ENCODE measurements around the gene EIF4G3. TPM values are rescaled to one million over a fixed set of nuclear protein-coding genes. Genes with fewer than 3 reads are reported as not detected.

EIF4G3 gene
- total and polyA plus RNA-seq, 9 of the 15 experiments (the other 6 are each of a cell fraction or from before 2014, with no cell fraction given), result 6.7 to 40.5 (median 32.1) TPM

DNA sequence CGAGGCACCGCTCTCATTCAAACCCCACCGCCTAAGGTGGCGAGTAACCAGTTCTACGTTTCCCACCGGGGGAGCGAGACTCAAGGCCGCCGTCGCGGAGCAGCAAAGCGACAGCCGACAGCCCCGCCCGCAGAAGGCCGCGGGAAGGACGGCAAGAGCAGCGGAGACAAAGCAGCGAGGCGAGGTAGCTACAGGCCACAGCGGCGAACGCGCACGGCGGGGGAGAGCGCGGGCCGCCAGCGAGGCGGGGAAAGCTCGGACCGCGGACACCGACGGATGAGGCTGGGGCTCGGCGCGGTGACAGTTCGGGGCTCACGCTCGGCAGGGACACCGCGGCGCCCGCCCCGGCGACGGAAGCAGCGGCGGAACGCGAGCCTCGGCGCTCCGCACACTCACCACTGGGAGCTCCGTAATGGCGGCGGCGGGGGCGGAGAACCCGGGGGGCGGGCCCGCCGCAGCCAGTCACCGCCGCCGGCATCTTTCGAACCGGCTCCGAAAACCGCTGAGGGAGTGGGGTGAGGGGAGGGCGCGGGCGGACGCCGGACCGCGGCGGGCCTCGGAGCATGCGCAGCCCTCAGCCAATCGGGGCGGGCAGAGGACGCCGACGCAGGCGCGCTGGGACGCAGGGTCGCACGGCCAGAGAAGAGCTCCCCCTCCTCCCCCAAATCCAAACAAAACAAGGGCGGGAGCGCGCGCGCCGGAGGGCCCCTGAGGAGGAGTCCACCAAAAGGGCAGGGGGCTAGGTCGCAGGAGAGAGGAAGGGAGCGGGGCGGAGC lies 390.3 kb downstream of the EIF4G3 start (continued):
- TF ChIP-seq, protein P1, sequence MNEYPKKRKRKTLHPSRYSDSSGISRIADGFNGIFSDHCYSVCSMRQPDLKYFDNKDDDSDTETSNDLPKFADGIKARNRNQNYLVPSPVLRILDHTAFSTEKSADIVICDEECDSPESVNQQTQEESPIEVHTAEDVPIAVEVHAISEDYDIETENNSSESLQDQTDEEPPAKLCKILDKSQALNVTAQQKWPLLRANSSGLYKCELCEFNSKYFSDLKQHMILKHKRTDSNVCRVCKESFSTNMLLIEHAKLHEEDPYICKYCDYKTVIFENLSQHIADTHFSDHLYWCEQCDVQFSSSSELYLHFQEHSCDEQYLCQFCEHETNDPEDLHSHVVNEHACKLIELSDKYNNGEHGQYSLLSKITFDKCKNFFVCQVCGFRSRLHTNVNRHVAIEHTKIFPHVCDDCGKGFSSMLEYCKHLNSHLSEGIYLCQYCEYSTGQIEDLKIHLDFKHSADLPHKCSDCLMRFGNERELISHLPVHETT (CRISPR knock-in tag; conservative IDR thresholded peaks at IDR 0.05 in 1 of 2, IDR thresholded peaks at IDR 0.05 in 1 of 2), result peak in 1 of 2 experiments; percentile 93; a peak in 2 of 4 replicates
- TF ChIP-seq OTX1 (CRISPR knock-in tag; IDR thresholded peaks at IDR 0.05) (no peak), HDAC8 (tag; IDR thresholded peaks at IDR 0.05) (0 out of 2 replicates have a peak, but pooled peaks have one; percentile 66), RNF2 (IDR thresholded peaks at IDR 0.05) (peak; percentile 75; the same call in 1 of the 2 replicates), ETV5 (CRISPR knock-in tag; IDR thresholded peaks at IDR 0.05; ENCODE audit: low read depth) (peak; percentile 70; the same call in 1 of the 2 replicates), XRCC3 (IDR thresholded peaks at IDR 0.05) (no peak), TCF7 (IDR thresholded peaks at IDR 0.05; ENCODE audit: borderline replicate concordance) (0 out of 2 replicates have a peak, but pooled peaks have one; percentile 37), ELF1 (tag; IDR thresholded peaks at IDR 0.05) (no peak), U2AF1 (optimal IDR thresholded peaks at IDR 0.05; ENCODE audit: low read depth, low read length) (peak; percentile 90), PHF20 (IDR thresholded peaks at IDR 0.05; ENCODE audit: partially characterized antibody) (no peak), GATAD2A (IDR thresholded peaks at IDR 0.05) (peak; percentile 50; the same call in 1 of the 2 replicates), HLTF (IDR thresholded peaks at IDR 0.05) (no peak; the same call in 1 of the 2 replicates), SIN3B (IDR thresholded peaks at IDR 0.05; ENCODE audit: low read depth) (no peak), POLR2AphosphoS5 (IDR thresholded peaks at IDR 0.05; ENCODE audit: control insufficient read depth, insufficient read depth, low read depth, low read length) (peak; percentile 84), MTF1 (CRISPR knock-in tag; IDR thresholded peaks at IDR 0.05; ENCODE audit: borderline replicate concordance) (no peak), NFRKB (IDR thresholded peaks at IDR 0.05; ENCODE audit: low read depth) (0 out of 2 replicates have a peak, but pooled peaks have one; percentile 41), MECOM (CRISPR knock-in tag; IDR thresholded peaks at IDR 0.05) (no peak), ZNF76 (CRISPR knock-in tag; IDR thresholded peaks at IDR 0.05; ENCODE audit: borderline replicate concordance) (no peak)
- TF ChIP-seq, protein P2, sequence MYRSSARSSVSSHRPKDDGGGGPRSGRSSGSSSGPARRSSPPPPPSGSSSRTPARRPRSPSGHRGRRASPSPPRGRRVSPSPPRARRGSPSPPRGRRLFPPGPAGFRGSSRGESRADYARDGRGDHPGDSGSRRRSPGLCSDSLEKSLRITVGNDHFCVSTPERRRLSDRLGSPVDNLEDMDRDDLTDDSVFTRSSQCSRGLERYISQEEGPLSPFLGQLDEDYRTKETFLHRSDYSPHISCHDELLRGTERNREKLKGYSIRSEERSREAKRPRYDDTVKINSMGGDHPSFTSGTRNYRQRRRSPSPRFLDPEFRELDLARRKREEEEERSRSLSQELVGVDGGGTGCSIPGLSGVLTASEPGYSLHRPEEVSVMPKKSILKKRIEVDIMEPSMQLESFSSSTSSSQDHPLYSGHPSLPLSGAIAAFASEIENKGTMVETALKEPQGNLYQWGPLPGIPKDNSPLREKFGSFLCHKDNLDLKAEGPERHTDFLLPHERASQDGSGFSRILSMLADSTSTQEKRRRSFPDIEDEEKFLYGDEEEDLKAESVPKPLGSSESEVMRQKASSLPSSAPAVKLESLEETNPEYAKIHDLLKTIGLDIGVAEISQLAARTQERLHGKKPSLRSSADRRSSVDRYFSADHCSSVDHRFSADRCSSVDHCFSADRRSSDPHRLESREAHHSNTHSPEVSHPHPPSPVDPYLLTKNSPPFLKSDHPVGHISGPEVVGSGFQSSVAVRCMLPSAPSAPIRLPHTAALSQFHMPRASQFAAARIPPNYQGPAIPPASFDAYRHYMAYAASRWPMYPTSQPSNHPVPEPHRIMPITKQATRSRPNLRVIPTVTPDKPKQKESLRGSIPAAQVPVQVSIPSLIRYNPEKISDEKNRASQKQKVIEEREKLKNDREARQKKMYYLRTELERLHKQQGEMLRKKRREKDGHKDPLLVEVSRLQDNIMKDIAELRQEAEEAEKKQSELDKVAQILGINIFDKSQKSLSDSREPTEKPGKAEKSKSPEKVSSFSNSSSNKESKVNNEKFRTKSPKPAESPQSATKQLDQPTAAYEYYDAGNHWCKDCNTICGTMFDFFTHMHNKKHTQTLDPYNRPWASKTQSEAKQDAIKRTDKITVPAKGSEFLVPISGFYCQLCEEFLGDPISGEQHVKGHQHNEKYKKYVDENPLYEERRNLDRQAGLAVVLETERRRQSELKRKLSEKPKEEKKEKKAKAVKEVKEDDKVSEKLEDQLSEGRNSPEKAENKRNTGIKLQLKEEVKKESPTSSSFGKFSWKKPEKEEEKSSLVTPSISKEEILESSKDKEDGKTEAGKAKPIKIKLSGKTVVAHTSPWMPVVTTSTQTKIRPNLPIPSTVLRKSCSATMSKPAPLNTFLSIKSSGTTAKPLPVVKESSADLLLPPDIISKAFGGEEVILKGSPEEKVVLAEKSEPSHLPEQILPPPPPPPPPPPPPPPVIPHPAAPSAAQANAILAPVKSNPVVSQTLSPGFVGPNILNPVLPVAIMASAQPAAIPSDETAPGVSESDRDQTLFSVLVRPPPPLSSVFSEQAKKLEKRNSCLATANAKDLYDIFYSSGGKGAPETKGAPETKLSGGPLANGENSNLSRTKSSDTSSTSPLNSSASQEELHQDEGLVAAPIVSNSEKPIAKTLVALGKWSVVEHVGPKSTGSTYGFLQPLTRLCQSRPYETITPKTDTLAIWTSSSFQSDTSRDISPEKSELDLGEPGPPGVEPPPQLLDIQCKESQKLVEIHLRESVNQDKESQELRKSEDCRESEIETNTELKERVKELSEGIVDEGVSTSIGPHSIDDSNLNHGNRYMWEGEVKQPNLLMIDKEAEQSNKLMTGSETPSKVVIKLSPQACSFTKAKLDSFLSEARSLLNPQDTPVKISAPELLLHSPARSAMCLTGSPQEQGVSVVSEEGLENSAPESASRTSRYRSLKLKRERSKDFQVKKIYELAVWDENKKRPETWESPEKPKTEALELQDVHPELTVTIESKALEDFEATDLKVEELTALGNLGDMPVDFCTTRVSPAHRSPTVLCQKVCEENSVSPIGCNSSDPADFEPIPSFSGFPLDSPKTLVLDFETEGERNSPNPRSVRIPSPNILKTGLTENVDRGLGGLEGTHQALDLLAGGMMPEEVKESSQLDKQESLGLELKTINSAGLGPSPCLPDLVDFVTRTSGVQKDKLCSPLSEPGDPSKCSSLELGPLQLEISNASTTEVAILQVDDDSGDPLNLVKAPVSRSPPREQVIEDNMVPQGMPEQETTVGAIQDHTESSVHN (IDR thresholded peaks at IDR 0.05; ENCODE audit: borderline replicate concordance in 1 of 2, low read depth in 1 of 2), result no peak

All from K562 (cell line).